HepG2 (cell line): ENCODE data around the gene PLCL1. TPM values are rescaled to one million over a fixed set of nuclear protein-coding genes. Genes with fewer than 3 reads are reported as not detected.

ENCODE experiments used
- ARNTL ChIP-seq: sonication (generic); formaldehyde crosslinking; IDR thresholded peaks from 2 replicates; pipeline ENCODE4 v1.4.0; 2020; ENCODE audit warnings: mild to moderate bottlenecking, missing genetic modification reagents
- FOXJ3 ChIP-seq: sonication (generic); formaldehyde crosslinking; IDR thresholded peaks from 2 replicates; pipeline ENCODE4 v1.4.0; 2020; ENCODE audit warnings: missing genetic modification reagents, mild to moderate bottlenecking, borderline replicate concordance
- MATR3 ChIP-seq: sonication (generic); formaldehyde crosslinking; IDR thresholded peaks from 2 replicates; pipeline ENCODE4 v1.4.0; 2020; ENCODE audit warnings: missing genetic modification reagents
- SIX4 ChIP-seq: sonication (generic); formaldehyde crosslinking; IDR thresholded peaks from 2 replicates; pipeline ENCODE4 v1.4.0; 2020; ENCODE audit warnings: missing genetic modification reagents
- SP5 ChIP-seq: IDR thresholded peaks from 2 replicates; pipeline ENCODE4 v1.6.1; 2016; ENCODE audit warnings: low read depth, borderline replicate concordance
- ZFP91 ChIP-seq: sonication (generic); formaldehyde crosslinking; IDR thresholded peaks from 2 replicates; pipeline ENCODE4 v1.9.0; 2022; ENCODE audit warnings: missing genetic modification reagents, mild to moderate bottlenecking, borderline replicate concordance
- ZNF274 ChIP-seq: sonication (generic); formaldehyde crosslinking; IDR thresholded peaks from 2 replicates; pipeline ENCODE4 v1.5.1; 2020; ENCODE audit warnings: mild to moderate bottlenecking, missing genetic modification reagents
- ZNF407 ChIP-seq: sonication (generic); formaldehyde crosslinking; IDR thresholded peaks from one replicate; pipeline ENCODE4 v1.5.1; 2020; ENCODE audit warnings: mild to moderate bottlenecking, missing genetic modification reagents; ENCODE audit errors: not compliant biosample characterization
- ZNF430 ChIP-seq: sonication (generic); formaldehyde crosslinking; IDR thresholded peaks from 2 replicates; pipeline ENCODE4 v1.9.0; 2021; ENCODE audit warnings: mild to moderate bottlenecking, missing genetic modification reagents
- polyA plus RNA-seq, 8 experiments: library from polyadenylated mRNA; depleted of rRNA in 3 of 8; stranded (reverse) in 7 of 8; unstranded in 1 of 8; fragments of >200 nt; fragmentation: Illumina TruSeq in 4 of 8; extraction: Trizol in 4 of 8; gene quantifications; 2 replicates each; pipeline versions ENCODE4 v1.2.1 to v1.2.3, GENCODE V29; 2011 to 2016; ENCODE audit warnings: low read depth in 4 of 8, missing spikeins in 1 of 8, mixed read lengths in 1 of 8; ENCODE audit not compliant: insufficient read depth in 1 of 8
- total RNA-seq, 5 experiments: library from RNA; depleted of rRNA; stranded (reverse); fragments of >200 nt; fragmentation: Illumina TruSeq; extraction: Trizol; gene quantifications; 2 replicates each; pipeline ENCODE4 v1.2.3, GENCODE V29; 2016; ENCODE audit warnings: low read depth in 1 of 5

The PLCL1 gene
- total and polyA plus RNA-seq, 2 of the 13 experiments (the other 11 are each of a cell fraction or from before 2014, with no cell fraction given): not detected

GRCh38 chr2:197868206-197868605 lies 63.8 kb downstream of the PLCL1 start (continued):
- TF ChIP-seq ZNF407 (CRISPR knock-in tag): no peak
- TF ChIP-seq FOXJ3 (CRISPR knock-in tag): no peak
- no peak for TF ChIP-seq SP5 (CRISPR knock-in tag)
- no peak for TF ChIP-seq ARNTL (CRISPR knock-in tag)
- no peak for TF ChIP-seq ZNF430 (CRISPR knock-in tag)
- no peak for TF ChIP-seq ZFP91 (CRISPR knock-in tag)
- no peak for TF ChIP-seq ZNF274
- TF ChIP-seq MATR3: no peak
- TF ChIP-seq SIX4 (CRISPR knock-in tag): no peak
